Mesendoderm (in vitro differentiated cells): ENCODE data around the gene BAIAP2L2.
A peak's percentile ranks its signal among the peaks of the same experiment; 100 is the strongest.
"Not testable (repeated sequence)": the region's sequence is repeated elsewhere in the genome, so short reads cannot be mapped to it uniquely, and the experiment has no call there.

ENCODE experiments used
- DNase-seq: peaks from one replicate; pipeline ENCODE4 v3.0.0; 2013
- H2AK5ac ChIP-seq: 2 replicates; pipeline ENCODE4 v1.6.1; 2013; ENCODE audit warnings: low read length, inconsistent platforms
- H2BK120ac ChIP-seq: 2 replicates; pipeline ENCODE4 v1.6.1; 2013; ENCODE audit warnings: low read depth, mild to moderate bottlenecking, low read length, moderate library complexity, mixed read lengths
- H2BK15ac ChIP-seq: replicated peaks from 2 replicates; pipeline ENCODE4 v1.6.1; 2013; ENCODE audit warnings: low read depth, mild to moderate bottlenecking, moderate library complexity
- H2BK5ac ChIP-seq: 2 replicates; pipeline ENCODE4 v1.6.1; 2013; ENCODE audit warnings: low read length, inconsistent platforms
- H3K18ac ChIP-seq: 2 replicates; pipeline ENCODE4 v1.6.1; 2013; ENCODE audit warnings: mild to moderate bottlenecking, low read length, mixed read lengths
- H3K23ac ChIP-seq: one replicate; pipeline ENCODE4 v1.6.1; 2013; ENCODE audit warnings: low read length
- H3K27ac ChIP-seq: 2 replicates; pipeline ENCODE4 v1.5.1; 2013; ENCODE audit warnings: low read depth, mild to moderate bottlenecking, inconsistent platforms, low read length, moderate library complexity
- H3K27me3 ChIP-seq: 2 replicates; pipeline ENCODE4 v1.6.1; 2013; ENCODE audit warnings: low read length, control low read depth, mild to moderate bottlenecking, inconsistent platforms; ENCODE audit not compliant: insufficient read depth, poor library complexity
- H3K36me3 ChIP-seq: 2 replicates; pipeline ENCODE4 v1.6.1; 2013; ENCODE audit warnings: low read length, inconsistent platforms; ENCODE audit not compliant: control insufficient read depth, insufficient read depth
- H3K4ac ChIP-seq: one replicate; pipeline ENCODE4 v1.6.1; 2013; ENCODE audit warnings: low read depth, mild to moderate bottlenecking, low read length, moderate library complexity
- H3K4me1 ChIP-seq: 2 replicates; pipeline ENCODE4 v1.6.1; 2013; ENCODE audit warnings: low read depth, low read length, inconsistent platforms; ENCODE audit not compliant: control insufficient read depth
- H3K4me2 ChIP-seq: 2 replicates; pipeline ENCODE4 v1.6.1; 2013; ENCODE audit warnings: low read length
- H3K4me3 ChIP-seq: 2 replicates; pipeline ENCODE4 v1.5.1; 2013; ENCODE audit warnings: mild to moderate bottlenecking, low read length
- H3K56ac ChIP-seq: one replicate; pipeline ENCODE4 v1.6.1; 2013; ENCODE audit warnings: low read length
- H3K79me1 ChIP-seq: 2 replicates; pipeline ENCODE4 v1.6.1; 2013; ENCODE audit warnings: low read length, inconsistent platforms
- H3K79me2 ChIP-seq: 2 replicates; pipeline ENCODE4 v1.6.1; 2013; ENCODE audit warnings: mild to moderate bottlenecking, low read length; ENCODE audit not compliant: control insufficient read depth, insufficient read depth
- H3K9ac ChIP-seq: 2 replicates; pipeline ENCODE4 v1.6.1; 2013; ENCODE audit warnings: low read length, inconsistent platforms
- H4K5ac ChIP-seq: one replicate; pipeline ENCODE4 v1.6.1; 2013; ENCODE audit warnings: low read length
- H4K8ac ChIP-seq: one replicate; pipeline ENCODE4 v1.6.1; 2013; ENCODE audit warnings: low read depth, mild to moderate bottlenecking, control low read depth, low read length, moderate library complexity
- WGBS: extraction: QIAGEN DNeasy Blood & Tissue Kit; methylation state at CpG from one replicate; pipeline ENCODE4 v1.1.7; 2013; ENCODE audit warnings: low lambda C conversion rate, missing lambda C conversion rate; ENCODE audit not compliant: insufficient coverage; ENCODE audit errors: extremely low coverage; 5-methylcytosine and 5-hydroxymethylcytosine counted together

The BAIAP2L2 gene

GRCh38 chr22:38038426-38038825 is 72.1 kb downstream of the BAIAP2L2 start:
- H3K4ac ChIP-seq = no peak overlapping the region
- no peaks in the 10 kb centered on the region for H3K36me3 ChIP-seq
- no peak overlapping the region for H4K5ac ChIP-seq
- no peak overlapping the region for H2AK5ac ChIP-seq
- no peak overlapping the region for H2BK120ac ChIP-seq
- no peak overlapping the region for H3K4me2 ChIP-seq
- no peak overlapping the region for H2BK15ac ChIP-seq
- WGBS = no CpG with 5 or more reads among the region's 23 CpGs
- H3K27ac ChIP-seq = no peak overlapping the region
- no peak overlapping the region for H3K4me3 ChIP-seq
- H3K18ac ChIP-seq = no peak overlapping the region
- no peak overlapping the region for H4K8ac ChIP-seq
- H2BK5ac ChIP-seq = no peak overlapping the region
- peaks cover 6% of the 10 kb centered on the region for H3K4me1 ChIP-seq
- no peak overlapping the region for H3K23ac ChIP-seq
- H3K79me2 ChIP-seq = no peaks in the 10 kb centered on the region
- no peak for DNase-seq
- no peak overlapping the region for H3K56ac ChIP-seq
- no peak overlapping the region for H3K9ac ChIP-seq
- no peaks in the 10 kb centered on the region for H3K79me1 ChIP-seq
- H3K27me3 ChIP-seq = no peaks in the 10 kb centered on the region

- not testable (repeated sequence) for H4K5ac ChIP-seq, H3K4me2 ChIP-seq, H3K9ac ChIP-seq, H3K27ac ChIP-seq, H3K79me2 ChIP-seq, H2BK120ac ChIP-seq, H3K4me3 ChIP-seq, H2BK5ac ChIP-seq, H3K4ac ChIP-seq, H4K8ac ChIP-seq, H3K79me1 ChIP-seq, H3K27me3 ChIP-seq, H3K4me1 ChIP-seq, H3K56ac ChIP-seq, H3K18ac ChIP-seq, H2AK5ac ChIP-seq, H3K23ac ChIP-seq, H2BK15ac ChIP-seq, DNase-seq, H3K36me3 ChIP-seq
- no CpG with 5 or more reads among the region's 13 CpGs for WGBS
Observed at GRCh38 chr22:38037367-38038150, 72.9 kb downstream of the BAIAP2L2 start.

- no peak overlapping the region for H2BK15ac ChIP-seq
- H3K4me2 ChIP-seq = no peak overlapping the region
- no peak overlapping the region for H3K4me3 ChIP-seq
- H3K9ac ChIP-seq = no peak overlapping the region
- H3K79me2 ChIP-seq = no peaks in the 10 kb centered on the region
- H3K23ac ChIP-seq = no peak overlapping the region
- peaks cover 6% of the 10 kb centered on the region for H3K4me1 ChIP-seq
- DNase-seq = no peak
- H3K36me3 ChIP-seq = no peaks in the 10 kb centered on the region
- no peak overlapping the region for H3K27ac ChIP-seq
- no peak overlapping the region for H4K8ac ChIP-seq
- no peak overlapping the region for H3K18ac ChIP-seq
- no peaks in the 10 kb centered on the region for H3K79me1 ChIP-seq
- H3K27me3 ChIP-seq = no peaks in the 10 kb centered on the region
- H4K5ac ChIP-seq = no peak overlapping the region
- no peak overlapping the region for H2BK5ac ChIP-seq
- H2BK120ac ChIP-seq = no peak overlapping the region
- no peak overlapping the region for H3K4ac ChIP-seq
- WGBS = no CpG with 5 or more reads among the region's 10 CpGs
- no peak overlapping the region for H3K56ac ChIP-seq
- H2AK5ac ChIP-seq = no peak overlapping the region
Observed at GRCh38 chr22:38036392-38037062, 74.0 kb downstream of the BAIAP2L2 start.

GRCh38 chr22:38035530-38035885 is 75.0 kb downstream of the BAIAP2L2 start:
- H3K18ac ChIP-seq = no peak overlapping the region
- H4K8ac ChIP-seq = no peak overlapping the region
- H3K9ac ChIP-seq = no peak overlapping the region
- H3K79me2 ChIP-seq = no peaks in the 10 kb centered on the region
- H3K27me3 ChIP-seq = no peaks in the 10 kb centered on the region
- no peak overlapping the region for H3K27ac ChIP-seq
- no peak overlapping the region for H2BK5ac ChIP-seq
- H3K23ac ChIP-seq = no peak overlapping the region
- peak overlapping the region; percentile 46 for H3K56ac ChIP-seq
- no peak overlapping the region for H4K5ac ChIP-seq
- no peak overlapping the region for H3K4me2 ChIP-seq
- peaks cover 7% of the 10 kb centered on the region for H3K4me1 ChIP-seq
- no peak for DNase-seq
- H2BK15ac ChIP-seq = no peak overlapping the region
- H2BK120ac ChIP-seq = no peak overlapping the region
- no peaks in the 10 kb centered on the region for H3K36me3 ChIP-seq
- H3K4me3 ChIP-seq = no peak overlapping the region
- peak overlapping the region; percentile 29 for H2AK5ac ChIP-seq
- H3K4ac ChIP-seq = no peak overlapping the region
- no CpG with 5 or more reads among the region's 9 CpGs for WGBS
- H3K79me1 ChIP-seq = no peaks in the 10 kb centered on the region
